ENCODE data around the gene RAD51B. TPM values are rescaled to one million over a fixed set of nuclear protein-coding genes. Genes with fewer than 3 reads are reported as not detected.
A peak's percentile ranks its signal among the peaks of the same experiment; 100 is the strongest.

RAD51B gene
- total RNA-seq, 1 experiment from 2014 or later: 16.7 TPM

DNA sequence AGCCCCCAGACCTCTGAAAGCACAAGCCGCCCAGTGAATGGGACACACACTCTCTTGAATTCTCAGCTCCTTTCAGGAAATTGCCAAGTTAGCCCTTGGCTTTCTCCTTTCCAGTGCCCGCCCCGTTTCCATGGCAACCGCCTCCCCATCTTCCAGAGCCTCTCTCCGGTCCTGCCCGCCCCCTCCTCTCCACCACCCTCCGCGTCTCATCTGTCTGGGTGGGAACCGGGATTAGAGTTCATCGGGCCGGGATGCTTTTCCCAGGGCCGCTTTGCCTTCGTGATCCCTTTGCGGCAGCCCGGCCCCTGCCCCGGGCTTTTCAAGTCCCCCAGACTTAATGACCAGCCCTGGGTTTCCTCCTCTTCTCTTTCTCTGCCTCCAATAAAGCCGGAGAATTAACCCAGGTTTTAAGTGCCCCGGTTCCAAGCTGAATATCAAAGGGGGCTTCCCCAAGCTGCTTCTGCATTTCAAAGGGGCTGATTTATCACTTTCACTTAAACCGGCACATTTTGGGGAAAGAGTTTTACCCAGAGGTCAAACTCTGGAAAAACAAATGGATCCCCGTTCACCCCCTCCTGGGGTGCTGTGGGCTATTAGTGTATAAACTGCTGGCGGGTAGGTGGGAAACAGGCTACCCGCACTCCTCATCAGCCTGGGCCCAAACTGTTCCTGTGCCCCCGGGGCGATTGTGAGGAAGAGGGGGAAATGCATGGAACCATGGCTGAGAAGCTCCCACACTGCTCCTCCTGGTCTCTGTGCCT is 871.6 kb downstream of the RAD51B start:
- Histone ChIP-seq H3K27ac (ENCODE audit: insufficient read length, low read depth, low read length) (no peak overlapping the region), H3K18ac (ENCODE audit: insufficient read length, low read depth, low read length) (no peak overlapping the region)
- WGBS (ENCODE audit: extremely low coverage, insufficient read length, low lambda C conversion rate): no CpG with 5 or more reads among the region's 24 CpGs

More for the DNA sequence above, 871.6 kb downstream of the RAD51B start:
- no peak overlapping the region for H3T11ph ChIP-seq (ENCODE audit: low read length)
- H4K20me1 ChIP-seq (ENCODE audit: control insufficient read depth, insufficient read depth, insufficient read length): no peaks in the 10 kb centered on the region
- no peaks in the 10 kb centered on the region for H3K27me3 ChIP-seq (ENCODE audit: insufficient read depth, low read length)
- no peak overlapping the region for H3K9ac ChIP-seq (ENCODE audit: extremely low read depth, insufficient read length, low read length)
- peak overlapping the region in 1 of 2 experiments; percentile 56; a peak in 2 of 5 replicates for H3K4me3 Mint-ChIP-seq
- no peak overlapping the region for H4K5ac ChIP-seq (ENCODE audit: insufficient read length, low read depth, low read length)
- H3K36me3 Mint-ChIP-seq (ENCODE audit: insufficient read depth in 1 of 3, low read depth in 3 of 3): peaks cover 0 to 2% (median 0%) of the 10 kb centered on the region in 3 experiments; a peak in 1 of 7 replicates
- no peaks in the 10 kb centered on the region for H3K23me2 ChIP-seq (ENCODE audit: insufficient read length, low read depth, low read length, poor library complexity, severe bottlenecking)
- peaks cover 26 to 38% of the 10 kb centered on the region in 2 experiments for H3K4me1 Mint-ChIP-seq
- no peak overlapping the region for H2BK20ac ChIP-seq (ENCODE audit: low read depth, low read length, poor library complexity, severe bottlenecking)
- no peak overlapping the region for H2AFZ ChIP-seq (ENCODE audit: low read length)
- no peak overlapping the region for H2BK5ac ChIP-seq (ENCODE audit: insufficient read length, low read length)
- H2BK15ac ChIP-seq (ENCODE audit: low read depth, low read length): no peak overlapping the region
- peaks cover 34% of the 10 kb centered on the region for H3K27me3 Mint-ChIP-seq (ENCODE audit: low read depth)
- H3K4me2 ChIP-seq (ENCODE audit: insufficient read depth, insufficient read length, low read length): no peak overlapping the region
- H2AK5ac ChIP-seq (ENCODE audit: insufficient read length, low read length): no peak overlapping the region
- TF ChIP-seq, protein P1, sequence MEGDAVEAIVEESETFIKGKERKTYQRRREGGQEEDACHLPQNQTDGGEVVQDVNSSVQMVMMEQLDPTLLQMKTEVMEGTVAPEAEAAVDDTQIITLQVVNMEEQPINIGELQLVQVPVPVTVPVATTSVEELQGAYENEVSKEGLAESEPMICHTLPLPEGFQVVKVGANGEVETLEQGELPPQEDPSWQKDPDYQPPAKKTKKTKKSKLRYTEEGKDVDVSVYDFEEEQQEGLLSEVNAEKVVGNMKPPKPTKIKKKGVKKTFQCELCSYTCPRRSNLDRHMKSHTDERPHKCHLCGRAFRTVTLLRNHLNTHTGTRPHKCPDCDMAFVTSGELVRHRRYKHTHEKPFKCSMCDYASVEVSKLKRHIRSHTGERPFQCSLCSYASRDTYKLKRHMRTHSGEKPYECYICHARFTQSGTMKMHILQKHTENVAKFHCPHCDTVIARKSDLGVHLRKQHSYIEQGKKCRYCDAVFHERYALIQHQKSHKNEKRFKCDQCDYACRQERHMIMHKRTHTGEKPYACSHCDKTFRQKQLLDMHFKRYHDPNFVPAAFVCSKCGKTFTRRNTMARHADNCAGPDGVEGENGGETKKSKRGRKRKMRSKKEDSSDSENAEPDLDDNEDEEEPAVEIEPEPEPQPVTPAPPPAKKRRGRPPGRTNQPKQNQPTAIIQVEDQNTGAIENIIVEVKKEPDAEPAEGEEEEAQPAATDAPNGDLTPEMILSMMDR (conservative IDR thresholded peaks at IDR 0.05): no peak
- no peak overlapping the region for H3K56ac ChIP-seq (ENCODE audit: insufficient read length, low read depth, low read length)
- no peaks in the 10 kb centered on the region for H3K79me1 ChIP-seq (ENCODE audit: insufficient read depth, low read depth, low read length, poor library complexity, severe bottlenecking)
- peak; percentile 68 for DNase-seq
- no peaks in the 10 kb centered on the region for H3K4me1 ChIP-seq (ENCODE audit: insufficient read depth, low read length)
- no peak overlapping the region for H2BK12ac ChIP-seq (ENCODE audit: insufficient read length, low read depth, low read length)
- H3K23ac ChIP-seq (ENCODE audit: insufficient read length, low read depth, low read length): no peak overlapping the region
- H3K4ac ChIP-seq (ENCODE audit: low read depth, low read length): no peak overlapping the region
- no peak overlapping the region for H4K91ac ChIP-seq (ENCODE audit: insufficient read length, low read depth, low read length)
- no peak overlapping the region for H4K8ac ChIP-seq (replicated peaks; ENCODE audit: insufficient read length, low read depth, low read length)
- H2BK120ac ChIP-seq (ENCODE audit: low read depth, low read length, poor library complexity, severe bottlenecking): no peak overlapping the region
- H3K79me2 ChIP-seq (ENCODE audit: insufficient read depth, low read length): no peaks in the 10 kb centered on the region
- H3K9me3 Mint-ChIP-seq: peaks cover 0 to 3% of the 10 kb centered on the region in 2 experiments; a peak in 2 of 5 replicates
- no peaks in the 10 kb centered on the region for H3K9me3 ChIP-seq (ENCODE audit: control insufficient read depth, low read depth, low read length)
- H3K27ac Mint-ChIP-seq: no peak overlapping the region
- no peak overlapping the region for H3K14ac ChIP-seq (ENCODE audit: insufficient read depth, low read length)
